ENCODE results near the gene MAD1L1.

DNA sequence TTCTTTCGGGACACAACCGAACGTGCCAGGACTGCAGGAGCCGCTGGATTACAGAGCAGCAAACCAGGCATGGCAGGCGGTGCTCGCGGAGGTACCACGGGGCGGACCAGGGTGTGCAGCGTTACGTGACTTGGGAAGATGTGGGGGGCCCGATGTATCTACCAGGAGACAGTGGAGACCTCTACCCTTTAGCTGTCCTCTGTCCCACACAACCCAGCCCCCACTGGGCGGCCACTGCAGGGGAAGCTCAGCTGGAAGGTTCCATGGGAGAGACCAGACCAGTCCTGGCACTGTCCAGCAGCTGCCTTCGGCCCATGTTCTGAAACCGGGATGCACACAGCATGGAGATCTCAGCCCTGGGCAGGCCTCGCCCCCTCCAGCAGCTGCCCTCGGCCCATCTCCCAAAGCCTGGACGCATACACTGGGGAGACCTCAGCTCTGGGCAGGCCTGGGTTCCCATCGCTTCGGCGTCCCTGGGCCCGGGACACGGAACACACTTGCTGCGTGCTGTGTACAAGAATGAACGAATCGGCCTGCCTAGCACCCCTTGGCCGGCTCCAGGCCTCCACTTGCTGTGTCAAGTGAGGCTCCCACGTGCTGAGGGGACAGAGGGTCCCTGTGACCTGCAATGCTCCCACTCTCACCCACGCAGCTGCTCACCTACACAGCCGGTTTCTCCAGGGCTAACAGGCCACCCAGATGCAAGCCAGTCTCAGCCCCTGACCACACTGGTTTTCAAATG, 385.3 kb downstream of the MAD1L1 start:
- TF ChIP-seq, protein P1, sequence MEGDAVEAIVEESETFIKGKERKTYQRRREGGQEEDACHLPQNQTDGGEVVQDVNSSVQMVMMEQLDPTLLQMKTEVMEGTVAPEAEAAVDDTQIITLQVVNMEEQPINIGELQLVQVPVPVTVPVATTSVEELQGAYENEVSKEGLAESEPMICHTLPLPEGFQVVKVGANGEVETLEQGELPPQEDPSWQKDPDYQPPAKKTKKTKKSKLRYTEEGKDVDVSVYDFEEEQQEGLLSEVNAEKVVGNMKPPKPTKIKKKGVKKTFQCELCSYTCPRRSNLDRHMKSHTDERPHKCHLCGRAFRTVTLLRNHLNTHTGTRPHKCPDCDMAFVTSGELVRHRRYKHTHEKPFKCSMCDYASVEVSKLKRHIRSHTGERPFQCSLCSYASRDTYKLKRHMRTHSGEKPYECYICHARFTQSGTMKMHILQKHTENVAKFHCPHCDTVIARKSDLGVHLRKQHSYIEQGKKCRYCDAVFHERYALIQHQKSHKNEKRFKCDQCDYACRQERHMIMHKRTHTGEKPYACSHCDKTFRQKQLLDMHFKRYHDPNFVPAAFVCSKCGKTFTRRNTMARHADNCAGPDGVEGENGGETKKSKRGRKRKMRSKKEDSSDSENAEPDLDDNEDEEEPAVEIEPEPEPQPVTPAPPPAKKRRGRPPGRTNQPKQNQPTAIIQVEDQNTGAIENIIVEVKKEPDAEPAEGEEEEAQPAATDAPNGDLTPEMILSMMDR (IDR thresholded peaks at IDR 0.05) = no peak
- no peak for TF ChIP-seq POLR2A (IDR thresholded peaks at IDR 0.05)
